NCI-H748 treated with DMSO at 0.1 percent for 48 hours (cell line): ENCODE results near the gene WDR44.
"Not testable (repeated sequence)": the region's sequence is repeated elsewhere in the genome, so short reads cannot be mapped to it uniquely, and the experiment has no call there.

Source experiments
- DNase-seq: peaks from one replicate; lab custom pipeline; 2025; lab: John Stamatoyannopoulos, UW

Gene WDR44

DNA sequence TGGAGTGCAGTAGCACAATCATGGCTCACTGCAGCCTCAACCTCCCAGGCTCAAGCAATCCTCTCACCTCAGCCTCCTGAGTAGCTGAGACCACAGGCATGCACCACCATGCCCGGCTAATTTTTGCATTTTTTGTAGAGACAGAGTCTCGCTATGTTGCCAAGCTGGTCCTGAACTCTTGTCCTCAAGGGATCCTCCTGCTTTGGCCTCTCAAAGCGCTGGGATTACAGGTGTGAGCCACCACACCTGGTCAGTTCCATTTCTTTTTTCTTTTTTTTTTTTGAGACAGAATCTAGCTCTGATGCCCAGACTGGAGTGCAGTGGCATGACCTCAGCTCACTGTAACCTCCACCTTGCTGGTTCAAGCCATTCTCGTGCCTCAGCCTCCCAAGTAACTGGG lies 136.5 kb downstream of the WDR44 start:
- DNase-seq, result not testable (repeated sequence)

DNA sequence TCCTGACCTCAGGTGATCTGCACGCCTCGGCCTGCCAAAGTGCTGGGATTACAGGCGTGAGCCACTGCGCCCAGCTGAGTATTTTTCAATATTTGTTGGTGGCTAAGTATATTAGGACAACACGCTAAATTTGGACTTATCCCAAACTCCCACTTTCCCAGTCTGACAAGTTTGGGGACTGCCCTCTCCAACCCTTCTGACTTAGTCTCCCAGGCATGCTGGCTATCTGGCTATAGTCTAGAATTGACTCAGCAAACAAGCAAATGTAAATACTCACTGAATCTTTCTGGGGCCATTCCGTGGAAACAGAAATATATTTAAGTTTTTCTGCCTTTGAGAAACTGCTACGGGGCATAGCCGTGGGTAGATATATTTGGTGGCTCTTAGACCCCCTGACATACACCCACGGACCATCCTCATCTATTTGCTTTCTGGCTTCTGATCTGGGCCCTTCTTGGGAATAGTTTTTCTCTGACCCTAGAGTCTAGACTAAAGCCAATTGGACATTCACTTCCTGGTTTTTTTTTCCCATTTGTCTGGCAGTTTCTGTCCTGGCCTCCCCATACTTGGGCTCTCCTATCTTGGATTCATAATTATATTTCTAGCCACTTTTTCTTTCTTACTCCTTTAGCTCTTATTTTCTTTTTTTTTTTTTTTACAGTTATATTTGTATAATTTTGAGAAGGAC lies 138.5 kb downstream of the WDR44 start:
- no peak for DNase-seq

DNA sequence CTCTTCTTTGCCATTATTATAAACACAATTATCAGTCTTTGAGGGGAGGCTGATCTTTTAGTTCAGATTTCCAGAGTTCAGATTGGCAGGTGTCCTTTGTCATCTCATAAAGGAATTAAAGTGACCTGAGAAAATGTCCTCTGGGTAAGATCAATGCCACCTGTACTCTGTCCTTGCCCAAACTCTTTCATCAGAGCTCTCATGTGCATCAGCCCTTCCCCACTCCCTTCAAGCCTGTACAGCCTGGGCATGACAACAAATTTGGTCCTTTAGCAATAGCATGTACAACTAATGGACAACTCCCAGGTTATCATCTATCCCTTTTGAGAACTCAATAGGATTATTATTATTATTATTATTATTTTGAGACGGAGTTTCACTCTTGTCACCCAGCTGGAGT lies 140.8 kb downstream of the WDR44 start:
- not testable (repeated sequence) for DNase-seq

DNA sequence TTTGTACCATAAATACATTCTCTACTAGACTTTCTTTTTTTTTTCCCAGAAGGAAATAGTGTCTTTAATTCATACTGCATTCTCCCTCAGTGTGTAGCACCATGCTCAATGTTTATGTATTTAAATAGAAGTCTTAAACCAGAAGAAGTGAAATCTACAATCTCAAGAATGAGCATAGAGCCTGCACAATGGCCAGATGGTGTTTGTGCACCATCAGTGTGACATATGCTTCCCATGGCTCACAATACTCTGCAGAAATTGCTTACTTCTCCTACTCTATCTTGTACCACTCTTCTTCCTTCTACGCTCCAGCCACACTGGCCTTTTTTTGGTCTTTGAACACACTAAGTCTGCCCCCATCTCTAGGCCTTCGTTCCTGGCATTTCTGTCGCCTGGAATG lies 147.1 kb downstream of the WDR44 start:
- DNase-seq, result no peak

DNA sequence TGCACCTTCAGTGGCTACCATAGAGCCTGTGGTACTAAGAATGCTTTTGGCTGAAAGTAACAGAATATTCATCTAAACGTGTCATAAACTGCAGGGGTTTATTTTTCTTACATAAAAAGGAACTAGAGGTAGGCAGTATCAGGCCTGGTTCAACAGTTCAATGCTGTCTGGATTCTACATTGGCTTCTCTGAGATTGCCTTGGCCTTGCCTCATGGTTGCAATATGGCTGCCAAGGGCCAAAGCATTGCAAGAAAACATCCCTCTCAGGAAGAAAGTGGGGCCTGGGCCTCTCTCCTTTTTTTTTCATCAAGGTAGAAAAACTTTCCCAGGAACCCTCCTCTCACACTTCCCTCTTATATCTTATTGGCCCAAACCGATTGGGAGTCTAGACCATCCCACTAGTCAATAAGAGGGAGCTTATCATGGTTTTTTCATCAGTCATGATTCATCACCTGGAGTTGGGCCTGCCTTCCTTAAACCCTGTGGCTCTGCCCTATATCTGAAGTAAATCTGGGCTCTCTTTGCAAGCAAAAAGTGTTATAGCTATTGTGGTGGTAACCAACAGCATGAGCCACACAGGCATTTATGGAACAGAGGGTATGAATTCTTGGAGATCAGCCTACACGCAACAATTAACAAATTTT lies 147.9 kb downstream of the WDR44 start:
- DNase-seq, result no peak

DNA sequence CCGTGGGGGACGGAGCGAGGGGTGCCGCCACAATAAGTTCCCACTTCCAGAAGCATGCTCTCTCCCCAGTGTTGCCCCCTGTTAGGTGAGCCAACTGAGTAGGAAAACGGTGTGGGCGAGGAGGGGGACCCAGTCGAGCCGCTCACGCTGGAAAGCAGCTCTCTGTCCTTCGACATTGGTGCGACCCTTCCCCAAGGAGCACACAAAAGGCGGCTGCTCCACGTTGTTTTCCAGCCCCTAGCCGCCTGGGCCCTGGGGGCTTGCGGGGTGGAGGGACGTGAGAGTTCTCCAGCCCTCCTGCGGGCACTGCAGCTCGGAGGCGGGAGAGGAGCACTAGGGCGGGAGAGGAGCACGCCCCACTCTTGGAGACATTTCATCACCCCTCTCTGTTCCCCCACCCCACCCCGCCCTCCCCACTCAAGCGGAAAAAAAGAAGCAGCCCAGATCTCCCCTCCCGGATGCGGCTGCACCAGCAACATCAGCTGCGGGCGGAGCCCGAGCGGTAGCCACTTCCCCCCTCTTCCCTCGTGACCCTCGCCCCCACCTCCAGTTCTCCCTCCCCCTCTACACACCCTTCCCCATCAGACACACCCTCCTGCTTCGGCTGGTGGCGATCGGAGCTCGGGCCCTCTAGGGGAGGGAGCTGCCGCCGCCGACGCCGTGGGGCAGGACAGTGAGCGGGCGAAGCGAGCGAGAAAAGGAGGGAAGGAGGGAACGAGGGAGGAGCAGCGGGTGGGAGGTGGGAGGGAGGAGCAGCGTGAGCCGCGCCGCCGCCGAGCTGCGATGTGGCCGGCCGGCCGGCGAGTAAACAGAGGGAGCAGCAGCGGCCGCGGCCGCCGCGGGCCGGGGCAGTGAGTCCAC lies 149.4 kb downstream of the WDR44 start, which contains the start of gene DOCK11:
Gene DOCK11, plus strand, starts transcription at position 755 of the 861 bp plus-strand sequence. CDS start 157 bp downstream, outside the sequence.
- DNase-seq, result peak; percentile 62

DNA sequence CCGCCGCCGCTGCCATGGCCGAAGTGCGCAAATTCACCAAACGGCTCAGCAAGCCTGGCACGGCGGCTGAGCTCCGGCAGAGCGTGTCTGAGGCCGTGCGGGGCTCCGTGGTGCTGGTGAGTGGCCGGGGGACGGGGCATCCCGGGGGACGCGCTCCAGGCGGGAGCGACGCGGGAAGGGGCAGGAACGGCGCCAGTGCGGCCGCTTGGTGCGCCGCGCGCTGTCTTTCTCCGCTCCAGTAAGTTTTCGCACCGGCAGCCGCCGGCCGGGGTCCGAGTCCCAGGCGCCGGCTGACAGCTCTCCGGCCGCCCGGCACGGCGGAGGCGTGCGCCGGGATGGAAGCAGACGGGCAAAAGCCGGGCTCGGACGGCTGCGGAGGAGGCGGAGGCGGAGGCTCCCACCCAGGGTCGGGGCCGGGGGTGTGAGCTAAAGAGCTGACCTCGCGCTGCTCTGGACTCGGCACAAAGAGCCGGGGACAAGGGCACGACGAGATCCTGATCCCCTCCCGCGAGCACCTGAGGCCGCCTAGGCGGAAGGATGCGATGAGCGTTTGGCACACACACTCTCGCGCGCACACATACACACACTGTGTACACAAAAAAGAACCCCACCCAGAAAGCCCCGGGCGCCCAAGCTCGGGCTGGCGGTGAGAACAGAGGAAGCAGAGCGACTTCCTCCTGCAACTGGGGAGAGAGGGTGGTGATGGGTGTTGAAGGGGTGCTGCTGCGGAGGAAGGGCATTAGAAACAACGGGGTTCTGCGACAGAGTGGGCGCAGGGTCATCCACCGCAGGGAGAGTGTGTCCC lies 150.3 kb downstream of the WDR44 start:
- DNase-seq, result peak; percentile 58

DNA sequence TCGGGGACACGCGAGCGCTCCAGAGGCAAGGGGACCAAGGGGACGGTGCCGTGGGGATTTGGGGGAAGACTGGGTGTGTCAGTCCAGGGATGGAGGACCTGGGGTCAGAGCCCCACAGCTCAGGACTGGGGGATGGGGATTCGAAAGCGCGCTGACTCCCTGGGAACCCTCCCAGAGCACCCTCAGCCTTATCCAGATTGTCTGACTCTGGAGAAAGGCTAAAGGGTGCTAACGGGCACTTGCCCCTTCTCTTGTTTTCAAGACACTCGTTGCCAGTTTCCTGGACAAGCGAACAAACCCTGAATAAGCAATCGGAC lies 150.8 kb downstream of the WDR44 start:
- DNase-seq, result no peak

DNA sequence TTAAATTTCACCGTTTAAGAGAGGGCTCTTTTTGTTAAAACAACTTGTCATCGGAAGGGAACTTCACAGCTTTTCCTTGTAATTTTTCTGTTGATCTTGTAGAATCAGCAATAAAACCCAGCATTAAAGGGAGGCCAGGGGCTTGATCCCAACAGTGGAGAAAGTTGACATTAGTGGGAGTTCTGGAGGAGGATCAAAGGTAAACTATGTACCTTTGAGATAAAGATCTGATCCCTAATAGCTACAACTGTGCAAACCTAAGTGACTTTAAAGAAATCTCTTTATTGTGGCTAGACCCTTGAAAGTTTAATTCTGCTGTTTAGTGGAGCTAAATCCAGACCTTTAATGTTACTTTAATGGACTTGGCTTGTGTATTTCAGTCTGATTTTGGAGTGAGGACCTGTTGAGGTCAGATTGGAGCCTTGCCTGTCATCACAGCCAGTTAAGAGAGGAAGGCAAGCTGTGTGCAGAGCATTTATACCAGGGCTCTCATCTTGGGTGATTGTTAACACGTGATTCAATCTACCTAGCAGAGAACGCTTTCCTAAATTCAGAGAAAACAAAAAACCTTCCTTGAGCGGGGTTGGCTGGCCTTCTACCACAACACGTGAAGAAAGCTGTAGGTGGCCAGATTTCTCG lies 151.4 kb downstream of the WDR44 start:
- no peak for DNase-seq

DNA sequence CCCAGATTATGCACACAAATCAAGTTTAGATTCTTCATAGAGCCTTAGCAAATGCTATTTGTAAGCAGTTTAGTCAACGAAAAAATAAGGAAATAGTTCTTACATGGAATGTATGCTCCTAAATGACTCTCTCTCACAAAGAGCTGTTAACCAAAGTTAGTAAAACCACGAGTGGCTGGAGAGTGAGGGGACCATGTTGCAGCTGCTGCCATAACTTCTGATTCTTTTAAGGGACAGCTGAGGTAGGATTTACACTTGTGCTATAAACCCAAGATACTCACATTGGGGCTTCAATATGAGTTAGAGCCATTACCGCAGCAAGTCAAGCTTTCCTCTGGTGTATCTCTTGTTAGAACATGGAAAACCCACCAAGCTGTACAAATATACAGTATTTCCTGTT lies 152.4 kb downstream of the WDR44 start:
- no peak for DNase-seq

DNA sequence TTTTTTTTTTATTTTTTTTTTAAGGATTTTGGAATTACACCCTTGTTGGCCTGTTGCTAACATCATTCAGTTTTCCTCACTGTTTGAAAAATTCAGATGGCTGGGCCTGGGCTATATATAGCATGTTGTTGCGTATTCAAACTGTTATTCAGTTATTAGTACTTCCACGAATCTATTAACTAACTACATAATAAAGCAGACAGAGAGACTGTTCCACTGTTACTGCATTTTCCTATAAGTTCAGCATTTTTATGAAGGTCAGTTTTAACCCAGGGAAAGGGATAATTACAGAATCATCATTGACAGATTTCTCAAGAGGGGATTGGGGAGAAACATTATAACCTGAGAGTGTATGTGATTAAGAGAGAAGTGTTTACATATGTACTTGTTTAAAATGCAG lies 152.8 kb downstream of the WDR44 start:
- DNase-seq, result no peak

DNA sequence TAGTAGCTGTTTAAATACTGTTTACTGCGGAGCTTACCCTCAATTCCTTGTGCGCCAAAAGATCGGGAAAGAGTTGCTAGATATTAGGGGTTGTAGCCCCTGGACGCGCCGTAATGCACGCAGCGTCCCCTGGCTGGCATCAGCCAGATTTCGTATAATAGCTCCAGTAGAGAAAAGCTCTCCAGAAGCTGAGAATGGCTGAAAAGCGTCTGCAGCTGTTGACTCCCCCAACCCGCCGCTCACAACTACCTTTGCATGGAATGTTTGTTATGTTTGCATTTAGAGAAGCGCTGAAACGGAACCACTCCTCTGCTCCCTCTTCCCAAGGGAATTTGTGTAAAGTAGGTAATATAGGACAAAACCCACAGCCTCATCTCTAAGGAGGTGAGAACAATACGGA lies 153.4 kb downstream of the WDR44 start:
- DNase-seq, result no peak
